NCI-H446 (cell line): ENCODE results near the gene MEGF6.

Experiments
- DNase-seq, 2 experiments: peaks; one replicate each; lab custom pipeline; 2025; lab: John Stamatoyannopoulos, UW

Gene MEGF6

GRCh38 chr1:3555131-3555920, 56.0 kb downstream of the MEGF6 start:
- no peak for DNase-seq

GRCh38 chr1:3553940-3554223, 57.4 kb downstream of the MEGF6 start:
- no peak for DNase-seq

GRCh38 chr1:3553166-3553939, 58.0 kb downstream of the MEGF6 start:
- no peak for DNase-seq

DNA sequence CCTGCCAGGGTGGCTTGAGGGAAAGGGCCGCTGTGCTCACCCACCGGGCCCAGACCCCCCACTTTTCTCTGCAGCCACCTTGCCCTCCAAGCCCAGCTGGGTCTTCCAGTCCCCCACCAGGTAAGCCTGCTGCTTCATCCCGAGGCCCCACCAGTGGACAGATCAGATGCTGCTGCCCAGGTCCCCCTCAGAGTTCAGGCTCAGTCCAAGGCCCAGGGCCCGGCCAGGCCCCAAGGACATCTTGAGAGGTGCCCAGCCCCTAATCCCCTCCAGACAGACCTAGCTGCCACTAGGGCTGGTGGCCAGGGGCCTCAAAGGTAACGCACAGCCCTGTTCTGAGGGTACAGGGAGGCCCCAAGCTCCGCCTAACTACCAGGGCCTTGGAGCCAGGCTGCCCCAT, 58.6 kb downstream of the MEGF6 start:
- no peak for DNase-seq

DNA sequence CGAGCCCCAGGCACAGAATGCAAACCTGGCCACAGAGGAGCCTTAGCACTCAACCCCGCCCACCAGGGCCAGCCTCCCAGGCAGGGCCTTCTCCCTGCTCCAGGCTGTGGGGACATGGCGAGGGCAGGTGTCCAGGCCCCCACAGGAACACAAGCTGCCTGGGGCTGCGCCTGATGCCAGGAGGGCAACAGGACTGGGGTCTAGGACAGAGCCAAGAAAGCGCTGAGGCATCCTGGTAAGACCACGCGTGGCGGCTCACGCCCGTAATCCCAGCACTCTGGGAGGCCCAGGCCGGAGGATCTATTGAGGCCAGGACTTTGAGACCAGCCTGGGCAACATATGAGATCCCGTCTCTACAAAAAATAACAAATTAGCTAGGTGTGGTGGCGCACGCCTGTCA, 59.1 kb downstream of the MEGF6 start:
- no peak for DNase-seq

DNA sequence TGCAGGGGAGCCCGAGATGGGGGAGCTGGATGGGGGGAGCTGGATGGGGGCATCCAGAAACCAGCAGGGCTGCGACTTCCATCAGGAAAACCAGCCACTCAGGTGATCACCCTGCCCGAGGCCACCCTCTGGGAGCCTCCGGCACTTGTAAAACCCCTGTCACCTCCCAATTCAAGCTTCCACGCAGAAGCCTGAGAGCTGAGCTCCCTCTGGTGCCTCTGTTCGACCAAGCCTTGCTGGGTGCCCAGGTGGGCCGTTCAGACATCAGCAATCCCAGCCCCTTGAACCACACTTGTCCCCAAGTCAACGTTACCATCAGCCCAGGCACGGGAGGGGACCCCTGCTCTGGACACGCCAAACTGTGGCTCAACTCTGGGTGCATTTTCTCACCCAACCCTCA, 59.6 kb downstream of the MEGF6 start:
- no peak for DNase-seq

- DNase-seq: no peak
These were observed 60.0 kb downstream of the MEGF6 start for GRCh38 chr1:3551290-3551678.

- DNase-seq: no peak
These were observed 60.6 kb downstream of the MEGF6 start for GRCh38 chr1:3550511-3551289.

GRCh38 chr1:3548895-3549294, 62.4 kb downstream of the MEGF6 start:
- no peak for DNase-seq

DNA sequence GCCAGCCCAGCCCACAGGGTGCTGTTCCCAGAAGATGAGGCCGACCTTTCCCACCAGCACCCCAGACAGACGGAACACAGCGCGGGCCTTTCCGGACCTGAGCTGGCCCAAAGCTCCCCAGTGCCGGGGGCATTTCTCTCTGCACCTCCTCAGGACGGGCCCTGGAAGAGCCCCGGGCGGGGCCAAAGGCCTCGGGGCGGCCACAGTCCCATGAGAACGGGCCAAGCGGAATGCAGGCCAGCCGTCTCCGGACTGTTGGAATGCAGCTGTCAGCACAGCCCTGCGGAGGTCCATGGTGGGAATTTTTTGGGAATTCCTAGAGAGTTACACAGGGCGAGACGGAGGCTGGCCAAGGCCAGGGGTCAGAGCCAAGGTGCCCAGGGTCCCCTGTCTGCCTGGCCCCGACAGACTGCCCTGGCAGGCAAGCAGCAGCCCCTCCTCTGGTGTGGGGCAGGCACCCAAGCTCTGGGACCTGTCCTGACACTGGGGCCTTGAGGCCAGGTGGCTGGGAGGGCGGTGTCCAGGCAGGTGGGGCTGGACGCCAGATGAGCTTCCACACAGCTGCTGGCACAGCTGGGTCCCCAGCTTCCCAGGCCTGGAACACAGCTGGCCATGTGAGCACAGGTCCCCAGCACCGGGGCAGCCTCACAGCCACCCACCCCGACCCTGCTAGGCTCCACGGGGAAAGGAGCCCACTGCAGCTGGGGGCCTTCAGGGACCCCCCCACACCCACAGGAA, 63.0 kb downstream of the MEGF6 start:
- DNase-seq: no peak

DNA sequence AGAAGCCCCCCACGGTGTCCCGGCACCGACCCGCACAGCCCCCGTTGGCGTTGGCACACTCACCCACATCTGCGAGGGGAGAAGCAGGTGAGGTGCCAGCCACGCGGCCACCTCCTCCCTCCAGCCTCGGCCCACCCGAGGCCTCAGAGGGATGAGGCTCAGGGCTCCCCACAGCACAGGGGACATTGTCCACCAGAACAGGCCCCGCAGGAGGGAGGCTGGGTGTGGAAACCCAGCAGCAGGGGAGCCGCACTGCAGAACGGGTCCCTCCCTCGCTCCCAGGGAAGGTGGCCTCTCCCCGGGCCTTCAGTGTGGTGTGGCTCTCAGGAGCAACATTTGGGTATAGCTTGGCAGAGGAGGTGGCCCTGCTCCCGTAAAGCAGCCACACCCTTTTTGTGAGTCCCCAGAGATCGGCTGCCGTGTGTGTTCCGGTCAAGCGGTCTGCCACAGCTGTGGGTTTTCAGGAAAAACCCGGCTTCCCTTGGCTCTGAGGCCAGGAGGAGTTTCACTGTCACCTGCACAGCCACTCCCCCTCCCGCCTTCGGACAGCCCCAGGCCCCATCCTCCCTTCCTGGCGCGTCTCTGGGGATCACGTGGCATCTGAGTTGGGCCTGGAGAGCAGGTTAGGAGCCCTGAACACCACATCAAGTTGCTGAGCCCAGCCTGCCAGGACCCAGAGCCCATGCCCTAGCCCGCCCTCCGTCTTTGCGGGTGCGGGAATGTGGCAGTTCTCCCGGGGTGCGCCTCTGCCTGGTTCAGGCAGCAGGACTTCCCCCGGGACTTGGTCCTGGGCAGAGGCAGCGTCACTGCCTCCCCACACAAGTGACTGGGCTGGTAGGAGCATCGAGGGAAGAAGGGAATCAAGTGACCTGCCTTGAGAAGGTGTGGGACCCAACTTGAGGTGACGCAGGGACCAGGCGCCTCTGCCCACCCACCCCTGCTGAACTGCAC, 64.0 kb downstream of the MEGF6 start:
- no peak for DNase-seq

- no peak for DNase-seq
These were observed 65.3 kb downstream of the MEGF6 start for GRCh38 chr1:3546048-3546384.

GRCh38 chr1:3545363-3546047, 65.8 kb downstream of the MEGF6 start:
- DNase-seq: no peak

DNA sequence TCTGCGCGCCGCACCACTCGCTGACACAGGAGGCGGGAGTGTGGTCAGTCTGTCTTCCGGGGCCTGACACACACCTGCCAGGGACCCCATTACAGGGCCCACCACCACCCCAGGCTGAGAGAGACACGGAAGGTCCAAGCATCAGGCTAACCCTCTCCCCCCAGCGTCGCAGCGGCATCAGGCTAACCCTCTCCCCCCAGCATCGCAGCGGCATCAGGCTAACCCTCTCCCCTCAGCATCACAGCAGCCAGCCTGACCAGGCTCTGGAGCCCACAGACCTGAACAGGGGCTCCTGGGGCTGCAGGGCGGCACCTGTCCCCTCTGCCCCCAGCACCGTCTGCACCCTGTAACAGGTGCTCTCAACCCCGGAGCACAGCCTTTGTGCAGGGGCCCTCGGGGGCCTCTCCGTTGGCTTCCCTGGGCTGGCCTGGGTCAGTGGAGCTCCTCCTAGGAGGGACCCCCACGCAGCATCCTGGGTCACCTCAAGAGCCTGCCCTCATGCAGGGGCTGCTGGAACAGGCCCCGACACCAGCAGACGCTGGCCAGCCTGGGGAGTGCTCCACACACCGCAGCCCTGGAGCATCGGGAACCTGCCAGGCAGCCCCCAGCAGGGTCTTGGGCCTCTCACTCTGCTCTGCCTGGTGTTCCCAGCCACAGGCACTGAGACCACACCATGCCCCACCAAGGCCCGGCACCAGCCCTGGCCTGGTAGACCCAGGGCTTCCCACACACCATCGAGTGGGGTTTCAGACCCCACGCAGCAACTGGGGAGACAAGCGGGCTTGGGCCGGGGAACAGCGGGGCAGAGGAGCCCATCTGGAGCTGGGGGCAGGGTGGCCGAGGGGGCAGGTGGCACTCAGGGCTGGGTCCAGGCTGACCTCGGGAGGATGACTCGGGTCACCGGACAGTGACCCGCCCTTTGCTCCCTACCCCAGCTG, 67.0 kb downstream of the MEGF6 start:
- no peak for DNase-seq

GRCh38 chr1:3543076-3544039, 68.0 kb downstream of the MEGF6 start:
- DNase-seq: no peak

GRCh38 chr1:3542676-3543075, 68.6 kb downstream of the MEGF6 start:
- DNase-seq: no peak

DNA sequence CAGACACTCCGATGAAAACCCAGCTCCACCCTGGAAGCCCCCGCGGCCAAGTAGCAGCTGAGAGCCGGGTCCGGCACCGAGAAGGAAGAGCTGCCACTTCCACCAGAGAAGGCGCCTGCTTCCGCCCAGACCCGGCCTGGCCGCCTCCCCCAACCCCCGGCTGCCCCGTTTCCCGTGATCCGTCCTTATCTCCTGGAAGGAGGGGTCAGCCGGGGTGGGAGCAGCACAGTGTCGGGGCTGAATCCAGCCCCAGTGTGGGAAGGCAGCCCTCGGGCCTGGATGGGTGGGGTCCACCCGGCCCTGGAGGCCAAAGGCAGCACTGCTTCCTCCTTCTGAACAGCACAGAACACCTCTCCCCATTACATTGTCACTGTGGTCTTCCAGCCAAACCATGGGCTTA, 69.4 kb downstream of the MEGF6 start:
- no peak for DNase-seq

GRCh38 chr1:3541465-3541864, 69.8 kb downstream of the MEGF6 start:
- DNase-seq: no peak
